BLaER1 treated with 17β-estradiol and CSF1 and Interleukin-3, amounts not matched to agents 10 nM and 100 nM (cell line): ENCODE results near the gene FCHSD2.
"Not testable (repeated sequence)": the region's sequence is repeated elsewhere in the genome, so short reads cannot be mapped to it uniquely, and the experiment has no call there.

ENCODE experiments used
- H3K27ac ChIP-seq, 11 experiments: shearing (Covaris generic); formaldehyde crosslinking; 2 replicates each; pipeline ENCODE4 v1.8.1; 2022
- H3K27me3 ChIP-seq, 11 experiments: shearing (Covaris generic); formaldehyde crosslinking; 2 replicates each; pipeline ENCODE4 v1.8.1; 2022
- H3K36me3 ChIP-seq, 11 experiments: shearing (Covaris generic); formaldehyde crosslinking; 2 replicates each; pipeline ENCODE4 v1.8.1; 2022
- H3K4me1 ChIP-seq, 10 experiments: shearing (Covaris generic); formaldehyde crosslinking; 2 replicates each; pipeline ENCODE4 v1.8.1; 2022
- H3K4me2 ChIP-seq, 11 experiments: shearing (Covaris generic); formaldehyde crosslinking; 2 replicates each; pipeline ENCODE4 v1.8.1; 2022
- H3K4me3 ChIP-seq, 10 experiments: shearing (Covaris generic); formaldehyde crosslinking; 2 replicates each; pipeline ENCODE4 v1.8.1; 2022
- H3K9ac ChIP-seq, 11 experiments: shearing (Covaris generic); formaldehyde crosslinking; 2 replicates each; pipeline ENCODE4 v1.8.1; 2022
- H3K9me3 ChIP-seq, 11 experiments: shearing (Covaris generic); formaldehyde crosslinking; replicated peaks in 1 of 11; 2 replicates each; pipeline ENCODE4 v1.8.1; 2022
- H4K20me1 ChIP-seq, 11 experiments: shearing (Covaris generic); formaldehyde crosslinking; 2 replicates each; pipeline ENCODE4 v1.8.1; 2022
- Cebpa-rat ChIP-seq, 11 experiments: shearing (Covaris generic); IDR thresholded peaks; 2 replicates each; pipeline ENCODE4 v1.8.1; 2022

Gene FCHSD2

GRCh38 chr11:73085189-73085875, 56.8 kb downstream of the FCHSD2 start:
- peaks cover 0 to 12% (median 0%) of the 10 kb centered on the region in 11 experiments; a peak in 5 of 22 replicates for H4K20me1 ChIP-seq
- peaks cover 0 to 83% (median 23%) of the 10 kb centered on the region in 10 experiments; a peak in 12 of 20 replicates for H3K4me1 ChIP-seq
- no peak for TF ChIP-seq Cebpa-rat (IDR thresholded peaks at IDR 0.05)
- peak overlapping the region in 5 of 11 experiments; percentile 45 to 77 (median 69); a peak in 9 of 22 replicates for H3K9ac ChIP-seq
- H3K27ac ChIP-seq, result peak overlapping the region in 6 of 11 experiments; percentile 41 to 91 (median 72); a peak in 11 of 22 replicates
- no peaks in the 10 kb centered on the region for H3K27me3 ChIP-seq
- peaks cover 39 to 64% (median 47%) of the 10 kb centered on the region in 11 experiments for H3K36me3 ChIP-seq
- H3K4me2 ChIP-seq, result peak overlapping the region in 6 of 11 experiments; percentile 13 to 88 (median 64); a peak in 10 of 22 replicates
- peaks cover 0 to 20% (median 10%) of the 10 kb centered on the region in 11 experiments; a peak in 13 of 22 replicates for H3K9me3 ChIP-seq
- 0 out of 20 replicates have a peak overlapping the region, but pooled peaks of 1 of the 10 experiments have one; percentile 3 for H3K4me3 ChIP-seq

DNA sequence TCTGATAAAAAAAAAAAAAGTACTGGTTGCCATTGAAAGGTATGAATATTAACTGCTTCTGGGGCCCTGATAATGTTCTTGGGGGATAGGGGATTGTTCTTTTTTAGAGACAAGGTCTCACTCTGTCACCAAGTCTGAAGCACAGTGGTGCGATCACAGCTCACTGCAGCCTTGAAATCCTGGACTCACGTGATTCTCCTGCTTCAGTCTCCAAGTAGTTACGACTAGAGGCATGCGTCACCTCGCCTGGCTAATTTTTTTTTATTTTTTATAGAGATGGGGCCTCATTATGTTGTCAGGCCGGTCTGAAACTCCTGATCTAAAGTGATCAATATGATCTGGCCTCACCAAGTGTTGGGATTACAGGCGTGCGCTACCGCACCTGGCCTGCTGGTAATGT, 63.5 kb downstream of the FCHSD2 start:
- no peaks in the 10 kb centered on the region for H3K27me3 ChIP-seq
- no peak overlapping the region for H3K27ac ChIP-seq
- H3K4me1 ChIP-seq, result peaks cover 0 to 61% (median 7%) of the 10 kb centered on the region in 10 experiments; a peak in 16 of 20 replicates
- H3K9ac ChIP-seq, result no peak overlapping the region
- H3K9me3 ChIP-seq, result peaks cover 25 to 49% (median 40%) of the 10 kb centered on the region in 11 experiments
- TF ChIP-seq Cebpa-rat (IDR thresholded peaks at IDR 0.05), result no peak
- peaks cover 54 to 90% (median 69%) of the 10 kb centered on the region in 11 experiments for H3K36me3 ChIP-seq
- H3K4me2 ChIP-seq, result no peak overlapping the region
- H3K4me3 ChIP-seq, result no peak overlapping the region
- peaks cover 0 to 33% (median 0%) of the 10 kb centered on the region in 11 experiments; a peak in 6 of 22 replicates for H4K20me1 ChIP-seq

DNA sequence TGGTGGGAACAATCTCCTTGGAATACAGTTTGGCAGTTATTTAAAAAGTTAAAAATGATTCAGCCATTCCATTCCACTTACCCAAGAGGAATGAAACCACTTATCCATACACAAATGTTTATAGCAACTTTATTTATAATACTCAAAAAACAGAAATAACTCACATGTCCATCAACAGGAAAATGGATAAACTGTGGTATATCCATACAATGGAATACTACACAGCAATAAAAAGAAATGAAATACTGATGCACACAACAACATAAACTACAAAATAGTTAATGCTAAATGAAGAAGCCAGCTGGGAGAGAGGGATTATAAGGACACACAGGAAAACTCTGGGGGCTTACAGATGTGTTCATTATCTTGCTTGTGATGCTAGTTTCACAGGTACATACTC, 64.7 kb downstream of the FCHSD2 start:
- Histone ChIP-seq H3K4me2 (no peak overlapping the region), H3K4me3 (no peak overlapping the region), H3K4me1 (peaks cover 7 to 61% (median 18%) of the 10 kb centered on the region in 10 experiments), H4K20me1 (peaks cover 0 to 44% (median 5%) of the 10 kb centered on the region in 11 experiments; a peak in 8 of 22 replicates), H3K27ac (no peak overlapping the region), H3K9me3 (peaks cover 25 to 49% (median 40%) of the 10 kb centered on the region in 11 experiments), H3K9ac (no peak overlapping the region), H3K36me3 (peaks cover 48 to 79% (median 59%) of the 10 kb centered on the region in 11 experiments), H3K27me3 (no peaks in the 10 kb centered on the region)
- TF ChIP-seq Cebpa-rat (IDR thresholded peaks at IDR 0.05), result no peak

DNA sequence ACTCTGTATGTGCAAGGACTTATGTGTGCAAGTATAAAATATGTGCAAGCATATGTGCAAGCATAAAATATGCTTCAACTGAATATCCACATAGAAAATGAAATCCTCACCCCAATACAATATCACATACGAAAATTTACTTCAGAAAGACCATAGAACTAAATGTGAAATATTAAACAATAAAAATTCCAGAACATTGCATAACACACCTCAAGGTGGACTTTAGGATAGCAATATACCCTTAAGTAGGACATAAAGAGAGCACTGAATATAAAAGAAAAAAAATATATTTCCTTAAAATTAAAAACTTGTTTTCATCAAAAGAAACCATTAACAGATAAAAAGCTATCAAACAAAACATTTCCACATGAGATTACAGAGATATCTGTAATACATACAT, 67.8 kb downstream of the FCHSD2 start:
- no peak overlapping the region for H3K27ac ChIP-seq
- TF ChIP-seq Cebpa-rat (IDR thresholded peaks at IDR 0.05), result no peak
- peaks cover 7 to 69% (median 19%) of the 10 kb centered on the region in 10 experiments for H3K4me1 ChIP-seq
- peak overlapping the region in 1 of 11 experiments; percentile 17; a peak in 1 of 22 replicates for H3K9ac ChIP-seq
- H3K36me3 ChIP-seq, result peaks cover 21 to 72% (median 39%) of the 10 kb centered on the region in 11 experiments
- H3K9me3 ChIP-seq, result peaks cover 21 to 30% (median 22%) of the 10 kb centered on the region in 11 experiments
- no peaks in the 10 kb centered on the region for H3K27me3 ChIP-seq
- H3K4me2 ChIP-seq, result peak overlapping the region in 2 of 11 experiments; percentile 55 to 71; a peak in 4 of 22 replicates
- H3K4me3 ChIP-seq, result no peak overlapping the region
- H4K20me1 ChIP-seq, result peaks cover 0 to 75% (median 5%) of the 10 kb centered on the region in 11 experiments; a peak in 8 of 22 replicates

DNA sequence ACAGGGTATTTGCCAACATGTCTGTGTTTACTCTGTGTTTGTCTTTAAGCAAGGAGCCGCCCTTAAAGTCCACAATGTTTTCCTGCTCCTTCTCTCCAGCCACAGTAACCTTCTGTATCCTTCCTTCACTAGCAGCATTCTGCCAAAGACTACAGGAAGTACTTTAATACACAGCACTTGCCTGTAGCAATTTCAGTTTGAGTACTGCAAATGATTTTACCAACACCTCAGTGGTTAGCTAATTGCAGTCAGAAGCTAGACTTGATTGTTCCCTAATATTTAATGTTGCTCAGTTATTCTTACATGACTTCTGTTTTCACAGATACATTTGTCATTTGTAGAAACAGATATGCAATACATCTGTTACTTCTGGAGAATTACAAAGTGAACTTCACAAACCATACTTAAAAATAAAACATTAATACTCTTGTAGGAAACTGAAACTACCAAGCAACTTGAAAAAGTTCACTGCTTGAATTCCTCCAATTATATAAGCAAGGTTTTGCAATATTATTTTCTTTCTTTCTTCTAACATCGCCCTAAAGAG, 69.1 kb downstream of the FCHSD2 start:
- TF ChIP-seq Cebpa-rat (IDR thresholded peaks at IDR 0.05), result no peak
- H3K36me3 ChIP-seq, result peaks cover 8 to 59% (median 26%) of the 10 kb centered on the region in 11 experiments
- peak overlapping the region; percentile 5 to 71 (median 44); a peak in 17 of 22 replicates for H3K4me2 ChIP-seq
- H4K20me1 ChIP-seq, result peaks cover 0 to 85% (median 5%) of the 10 kb centered on the region in 11 experiments; a peak in 9 of 22 replicates
- peaks cover 7 to 65% (median 19%) of the 10 kb centered on the region in 10 experiments for H3K4me1 ChIP-seq
- peaks cover 9 to 22% (median 15%) of the 10 kb centered on the region in 11 experiments for H3K9me3 ChIP-seq
- H3K27ac ChIP-seq, result peak overlapping the region in 8 of 11 experiments; percentile 2 to 44 (median 24); a peak in 14 of 22 replicates
- H3K4me3 ChIP-seq, result no peak overlapping the region
- H3K9ac ChIP-seq, result peak overlapping the region in 4 of 11 experiments; percentile 29 to 49 (median 41); a peak in 8 of 22 replicates
- H3K27me3 ChIP-seq, result no peaks in the 10 kb centered on the region

- no peaks in the 10 kb centered on the region for H3K27me3 ChIP-seq
- H3K27ac ChIP-seq, result no peak overlapping the region
- peaks cover 4 to 54% (median 25%) of the 10 kb centered on the region in 11 experiments; a peak in 19 of 22 replicates for H3K36me3 ChIP-seq
- TF ChIP-seq Cebpa-rat (IDR thresholded peaks at IDR 0.05), result no peak
- H3K4me2 ChIP-seq, result peak overlapping the region in 2 of 11 experiments; percentile 11 to 30; a peak in 3 of 22 replicates
- peaks cover 0 to 95% (median 5%) of the 10 kb centered on the region in 11 experiments; a peak in 9 of 22 replicates for H4K20me1 ChIP-seq
- peaks cover 0 to 36% (median 27%) of the 10 kb centered on the region in 11 experiments; a peak in 19 of 22 replicates for H3K9me3 ChIP-seq
- H3K4me1 ChIP-seq, result peaks cover 7 to 70% (median 19%) of the 10 kb centered on the region in 10 experiments
- H3K4me3 ChIP-seq, result no peak overlapping the region
- H3K9ac ChIP-seq, result no peak overlapping the region
Observed at GRCh38 chr11:73070653-73071052, 71.5 kb downstream of the FCHSD2 start.

- Histone ChIP-seq H3K36me3 (peaks cover 17 to 70% (median 38%) of the 10 kb centered on the region in 11 experiments), H4K20me1 (peaks cover 0 to 98% (median 4%) of the 10 kb centered on the region in 11 experiments; a peak in 9 of 22 replicates), H3K9me3 (peaks cover 0 to 62% (median 43%) of the 10 kb centered on the region in 11 experiments; a peak in 18 of 22 replicates), H3K4me2 (peak overlapping the region in 1 of 11 experiments; percentile 34; a peak in 1 of 22 replicates), H3K4me1 (peaks cover 0 to 64% (median 0%) of the 10 kb centered on the region in 10 experiments; a peak in 4 of 20 replicates)
- H3K27me3 ChIP-seq, H3K9ac ChIP-seq, H3K27ac ChIP-seq, H3K4me3 ChIP-seq: not testable (repeated sequence)
Observed at GRCh38 chr11:73061857-73062424, 80.2 kb downstream of the FCHSD2 start.

- H3K9ac ChIP-seq, H3K27me3 ChIP-seq, H3K27ac ChIP-seq, H3K4me3 ChIP-seq: not testable (repeated sequence)
- Histone ChIP-seq H3K9me3 (peaks cover 0 to 57% (median 39%) of the 10 kb centered on the region in 11 experiments; a peak in 19 of 22 replicates), H4K20me1 (peaks cover 0 to 95% (median 4%) of the 10 kb centered on the region in 11 experiments; a peak in 9 of 22 replicates), H3K4me2 (peak overlapping the region in 1 of 11 experiments; percentile 35; a peak in 1 of 22 replicates), H3K36me3 (peaks cover 17 to 70% (median 37%) of the 10 kb centered on the region in 11 experiments), H3K4me1 (peaks cover 0 to 65% (median 0%) of the 10 kb centered on the region in 10 experiments; a peak in 4 of 20 replicates)
Observed at GRCh38 chr11:73061434-73061833, 80.7 kb downstream of the FCHSD2 start.
